HG03571 (cell line): ENCODE results near the gene DISP2.

Source experiments
- ATAC-seq: cut with Tn5 transposase; IDR thresholded peaks from one replicate; pipeline ENCODE4 v1.9.1; 2021; ENCODE audit not compliant: unreplicated experiment

The DISP2 gene

GRCh38 chr15:40342416-40343320 is 15.4 kb upstream of the DISP2 start:
- ATAC-seq: no peak

- no peak for ATAC-seq
Observed at GRCh38 chr15:40343512-40343911, 14.5 kb upstream of the DISP2 start.

GRCh38 chr15:40344217-40344616 is 13.8 kb upstream of the DISP2 start:
- no peak for ATAC-seq

DNA sequence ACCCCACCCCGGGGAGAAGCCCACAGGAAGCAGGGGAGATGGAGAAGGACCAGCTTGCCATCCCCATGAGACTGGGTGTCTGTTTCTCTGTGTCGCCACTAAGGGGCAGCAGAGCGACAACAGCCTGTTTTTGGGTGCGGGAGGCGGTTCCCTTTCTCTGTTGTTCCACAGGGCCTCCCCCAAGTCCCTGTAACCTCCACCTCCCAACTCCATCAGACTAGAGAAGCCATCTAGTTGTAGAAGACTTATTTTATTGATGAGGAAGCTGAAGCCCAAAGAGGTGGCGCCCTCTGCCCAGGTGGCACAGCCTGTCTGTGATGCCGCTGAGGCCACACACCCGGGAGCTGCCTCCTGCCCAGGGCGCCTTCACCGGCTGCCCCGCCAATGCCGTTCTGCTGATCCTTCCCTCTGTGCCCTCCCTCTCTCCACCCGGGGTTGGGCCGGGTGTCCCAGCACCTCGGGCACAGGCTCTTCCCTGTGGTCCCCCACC is 13.3 kb upstream of the DISP2 start:
- ATAC-seq: no peak

DNA sequence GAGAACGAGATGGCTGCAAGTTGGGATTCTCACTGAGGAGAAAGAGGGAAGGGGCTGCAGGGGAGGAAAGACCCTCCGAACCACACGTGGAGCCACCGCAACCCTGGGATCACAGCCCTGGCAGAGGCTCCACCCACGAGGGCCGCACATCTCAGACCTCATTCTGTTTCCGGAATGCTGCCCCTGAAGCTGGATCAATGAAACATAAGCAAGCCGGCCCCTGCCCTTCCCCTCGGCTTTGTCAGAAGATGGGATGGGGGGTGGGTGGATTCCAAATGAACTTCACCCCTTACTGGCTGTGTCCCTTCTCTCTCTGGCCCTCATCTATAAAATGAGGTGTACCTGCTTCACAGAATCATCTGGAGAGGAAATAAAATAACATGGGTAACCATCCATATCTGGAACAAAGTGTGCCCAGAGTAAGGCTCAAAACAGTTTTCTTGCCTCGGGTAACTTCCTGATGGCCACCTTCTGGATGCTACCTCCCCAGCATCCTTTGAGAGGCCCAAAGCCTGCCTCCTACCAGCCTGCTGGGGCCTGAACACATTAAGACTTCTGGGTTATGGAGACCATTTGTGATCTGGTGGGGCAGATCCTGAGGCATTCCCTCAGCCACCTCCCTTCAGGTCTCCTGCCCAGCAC is 12.7 kb upstream of the DISP2 start:
- no peak for ATAC-seq

DNA sequence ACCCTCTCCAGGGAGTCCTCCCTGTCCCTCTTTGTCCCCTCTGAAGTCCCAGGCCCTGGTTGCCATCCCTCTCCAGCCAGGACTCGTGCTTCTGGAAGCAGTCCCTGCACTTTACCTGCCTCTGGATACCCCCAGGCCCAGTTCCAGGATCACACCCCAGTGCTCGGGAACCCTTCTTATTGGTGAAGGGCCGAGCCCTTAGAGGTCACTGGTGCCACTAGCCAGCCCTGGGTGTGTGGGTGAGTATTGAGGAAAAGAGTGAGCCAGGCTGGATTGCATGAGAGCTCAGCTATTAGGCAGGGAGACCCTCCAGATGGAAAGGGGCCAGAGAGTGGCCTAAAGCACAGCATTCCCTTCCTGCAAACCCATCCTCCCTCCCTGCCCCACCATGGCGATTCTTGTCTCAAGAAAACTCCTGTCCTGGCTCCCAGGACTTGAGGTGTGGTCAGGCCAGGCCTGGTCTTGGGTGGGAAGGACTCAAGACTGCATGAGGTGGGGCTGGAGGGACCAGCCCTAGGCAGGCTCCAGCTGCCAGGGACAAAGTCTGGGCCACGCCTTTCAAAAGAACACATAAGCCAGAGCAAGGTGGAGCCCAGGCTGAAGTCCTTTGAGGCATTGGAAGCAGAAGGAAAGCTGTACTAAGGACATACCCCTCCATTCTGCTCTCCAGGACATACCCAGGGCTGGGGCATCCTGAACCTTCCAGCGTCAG is 12.0 kb upstream of the DISP2 start:
- no peak for ATAC-seq

- ATAC-seq: no peak
Observed at GRCh38 chr15:40346579-40347558, 11.2 kb upstream of the DISP2 start.

DNA sequence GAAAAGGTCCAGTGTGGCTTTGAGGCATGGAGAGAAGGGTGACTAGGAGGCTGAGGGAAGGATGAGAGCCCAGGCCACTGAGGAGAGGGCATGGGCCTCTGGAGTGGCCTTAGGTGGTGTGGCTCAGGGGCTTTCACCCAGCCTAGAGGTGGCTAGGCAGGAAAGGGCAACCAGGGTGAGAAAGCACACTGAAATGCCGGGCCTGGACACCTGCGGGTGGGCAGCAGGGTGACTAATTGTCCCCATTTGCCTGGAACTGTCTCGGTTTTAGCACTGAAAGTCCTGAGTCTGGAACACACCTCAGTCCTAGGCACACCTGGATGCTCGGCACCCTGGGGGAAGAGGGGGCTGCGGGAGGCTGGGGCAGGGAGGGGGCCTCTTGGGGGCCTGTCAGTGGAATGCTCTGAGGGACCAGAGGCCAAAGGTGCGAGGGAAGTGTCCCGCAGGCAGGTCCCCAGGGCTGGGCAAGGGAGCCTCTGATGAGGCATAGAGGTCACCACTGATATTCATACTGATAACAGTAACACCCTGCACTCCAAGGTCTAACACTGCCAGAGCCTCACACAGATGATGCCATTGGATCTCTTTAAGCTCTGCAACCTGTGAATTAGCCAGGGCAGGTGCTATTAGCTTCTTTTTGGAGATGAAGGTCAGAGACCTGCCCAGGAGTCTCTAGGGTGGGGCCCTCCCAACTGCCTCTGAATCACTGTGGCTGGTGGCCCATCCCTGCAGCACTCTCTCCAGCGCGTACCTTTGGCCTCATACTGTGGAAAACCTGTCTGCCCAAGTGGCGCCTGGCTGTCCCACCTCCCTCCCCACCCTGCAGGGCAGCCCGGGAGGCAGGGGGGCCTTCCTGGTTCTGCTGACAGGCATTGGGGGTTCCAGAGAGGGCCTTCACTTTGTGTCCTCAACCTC is 10.2 kb upstream of the DISP2 start:
- ATAC-seq: no peak

- no peak for ATAC-seq
Observed at GRCh38 chr15:40348474-40348870, 9.5 kb upstream of the DISP2 start.

- ATAC-seq: no peak
Observed at GRCh38 chr15:40349163-40349562, 8.9 kb upstream of the DISP2 start.

- ATAC-seq: no peak
Observed at GRCh38 chr15:40352281-40352901, 5.6 kb upstream of the DISP2 start.

DNA sequence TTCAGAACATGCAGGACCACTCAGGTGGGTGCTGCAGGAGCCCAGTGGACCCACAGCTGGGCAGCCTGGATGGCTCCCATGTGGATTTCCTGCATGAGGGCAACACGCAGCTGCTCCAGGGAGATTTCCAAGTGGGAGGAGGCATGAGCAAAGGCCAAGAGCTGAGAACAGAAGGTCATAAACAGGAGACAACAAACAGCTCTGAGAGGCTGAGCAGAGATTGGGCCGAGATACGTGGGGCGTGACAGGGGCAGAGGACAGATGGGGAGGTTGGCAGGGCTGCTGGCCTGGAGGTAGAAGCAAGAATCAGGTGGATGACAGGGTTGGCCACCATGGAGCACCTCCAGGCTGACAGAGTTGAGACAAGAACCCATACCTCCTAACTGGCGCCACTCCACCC is 4.3 kb upstream of the DISP2 start:
- ATAC-seq: no peak

- no peak for ATAC-seq
Observed at GRCh38 chr15:40354408-40355171, 3.4 kb upstream of the DISP2 start.

DNA sequence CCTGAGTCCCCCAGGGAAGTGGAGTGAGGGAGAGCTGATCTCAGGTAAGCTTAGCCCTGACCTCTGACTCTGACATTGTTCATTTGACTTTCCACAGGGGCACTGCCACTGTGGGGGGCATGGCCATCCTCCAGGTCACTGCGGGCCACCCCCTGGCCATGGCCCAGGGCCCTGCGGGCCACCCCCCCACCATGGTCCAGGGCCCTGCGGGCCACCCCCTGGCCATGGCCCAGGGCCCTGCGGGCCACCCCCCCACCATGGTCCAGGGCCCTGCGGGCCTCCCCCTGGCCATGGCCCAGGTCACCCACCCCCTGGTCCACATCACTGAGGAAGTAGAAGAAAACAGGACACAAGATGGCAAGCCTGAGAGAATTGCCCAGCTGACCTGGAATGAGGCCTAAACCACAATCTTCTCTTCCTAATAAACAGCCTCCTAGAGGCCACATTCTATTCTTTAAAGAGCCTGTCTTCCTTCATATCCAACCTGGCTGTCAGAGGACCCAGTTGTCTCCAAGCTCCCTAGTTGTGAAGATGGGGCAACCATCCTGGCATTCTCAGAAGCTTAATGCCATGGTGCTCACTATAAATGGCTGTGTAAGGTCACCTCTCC is 1.9 kb upstream of the DISP2 start:
- ATAC-seq: no peak

GRCh38 chr15:40357246-40357645 is 773 bp upstream of the DISP2 start:
- no peak for ATAC-seq

- ATAC-seq: no peak
Observed at GRCh38 chr15:40358471-40359353, 693 bp downstream of the DISP2 start.

DNA sequence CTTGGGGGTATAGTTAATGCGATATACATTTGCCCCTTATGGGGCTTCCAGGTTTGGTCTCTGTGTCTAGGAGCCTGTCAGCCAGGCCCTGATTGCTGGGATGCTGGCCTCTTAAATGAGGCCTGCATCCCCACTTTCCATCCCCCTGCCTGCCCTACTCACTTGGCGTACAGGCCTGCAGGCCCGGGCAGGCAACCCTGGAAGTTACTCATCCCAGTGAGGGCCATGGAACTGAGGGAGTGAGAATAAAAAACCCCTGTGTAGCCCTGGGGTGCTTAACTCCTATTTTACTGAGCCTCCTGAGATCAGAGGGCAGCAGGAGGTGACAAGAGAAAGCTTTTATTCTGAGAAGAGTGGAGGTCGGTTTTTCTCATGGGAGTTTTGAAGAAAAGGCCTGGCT is 2.0 kb downstream of the DISP2 start:
- no peak for ATAC-seq
